GM23338 (cell line): ENCODE measurements around the gene MEGF9.

Experiments used
- CREB1 ChIP-seq: fragments of 250-450 bp; sonication (Bioruptor Pico); IDR thresholded peaks from 2 replicates; pipeline ENCODE4 v1.5.0; 2020; ENCODE audit warnings: low read depth, mild to moderate bottlenecking, moderate library complexity
- ETS1 ChIP-seq: IDR thresholded peaks from 2 replicates; pipeline ENCODE4 v1.6.1; 2016; ENCODE audit warnings: antibody characterized with exemption
- EZH2 ChIP-seq: fragments of 200-600 bp; sonication (generic); IDR thresholded peaks from one replicate; pipeline ENCODE4 v1.8.0; 2017; ENCODE audit warnings: antibody characterized with exemption, mild to moderate bottlenecking, low read depth; ENCODE audit not compliant: unreplicated experiment
- EZH2phosphoT487 ChIP-seq: fragments of 200-600 bp; sonication (generic); IDR thresholded peaks from one replicate; pipeline ENCODE4 v1.8.1; 2018; ENCODE audit warnings: antibody characterized with exemption; ENCODE audit not compliant: unreplicated experiment
- JUNB ChIP-seq: IDR thresholded peaks from one replicate; pipeline ENCODE4 v1.6.1; 2016; ENCODE audit warnings: antibody characterized with exemption; ENCODE audit not compliant: unreplicated experiment
- NANOG ChIP-seq: IDR thresholded peaks from 2 replicates; pipeline ENCODE4 v1.6.1; 2016; ENCODE audit warnings: antibody characterized with exemption, borderline replicate concordance
- POLR2AphosphoS5 ChIP-seq: IDR thresholded peaks from 2 replicates; pipeline ENCODE4 v1.6.1; 2016; ENCODE audit warnings: antibody characterized with exemption, low read depth
- STAT1 ChIP-seq: IDR thresholded peaks from one replicate; pipeline ENCODE4 v1.6.1; 2016; ENCODE audit warnings: antibody characterized with exemption; ENCODE audit not compliant: unreplicated experiment
- ZNF114 ChIP-seq: fragments of 250-450 bp; sonication (Bioruptor Pico); IDR thresholded peaks from 2 replicates; pipeline ENCODE4 v1.5.0; 2020; ENCODE audit warnings: mild to moderate bottlenecking, moderate library complexity
- ZNF331 ChIP-seq: fragments of 250-450 bp; sonication (Bioruptor Pico); IDR thresholded peaks from 2 replicates; pipeline ENCODE4 v1.5.0; 2020; ENCODE audit warnings: low read depth, mild to moderate bottlenecking, moderate library complexity
- TF ChIP-seq, protein P1 (sequence below), 2 experiments: fragments of 200-600 bp in 1 of 2; sonication (generic) in 1 of 2; conservative IDR thresholded peaks; 2 replicates each; pipeline versions ENCODE4 v1.5.1 to v1.6.1; 2016 to 2017; ENCODE audit warnings: antibody characterized with exemption in 2 of 2, low read depth in 2 of 2, mild to moderate bottlenecking in 2 of 2, moderate library complexity in 1 of 2
- TF ChIP-seq, protein P2 (sequence below): IDR thresholded peaks from one replicate; pipeline ENCODE4 v1.6.1; 2018; ENCODE audit warnings: antibody characterized with exemption; ENCODE audit not compliant: unreplicated experiment

GRCh38 chr9:120736881-120737280 is 22.6 kb upstream of the MEGF9 start:
- TF ChIP-seq, protein P1, sequence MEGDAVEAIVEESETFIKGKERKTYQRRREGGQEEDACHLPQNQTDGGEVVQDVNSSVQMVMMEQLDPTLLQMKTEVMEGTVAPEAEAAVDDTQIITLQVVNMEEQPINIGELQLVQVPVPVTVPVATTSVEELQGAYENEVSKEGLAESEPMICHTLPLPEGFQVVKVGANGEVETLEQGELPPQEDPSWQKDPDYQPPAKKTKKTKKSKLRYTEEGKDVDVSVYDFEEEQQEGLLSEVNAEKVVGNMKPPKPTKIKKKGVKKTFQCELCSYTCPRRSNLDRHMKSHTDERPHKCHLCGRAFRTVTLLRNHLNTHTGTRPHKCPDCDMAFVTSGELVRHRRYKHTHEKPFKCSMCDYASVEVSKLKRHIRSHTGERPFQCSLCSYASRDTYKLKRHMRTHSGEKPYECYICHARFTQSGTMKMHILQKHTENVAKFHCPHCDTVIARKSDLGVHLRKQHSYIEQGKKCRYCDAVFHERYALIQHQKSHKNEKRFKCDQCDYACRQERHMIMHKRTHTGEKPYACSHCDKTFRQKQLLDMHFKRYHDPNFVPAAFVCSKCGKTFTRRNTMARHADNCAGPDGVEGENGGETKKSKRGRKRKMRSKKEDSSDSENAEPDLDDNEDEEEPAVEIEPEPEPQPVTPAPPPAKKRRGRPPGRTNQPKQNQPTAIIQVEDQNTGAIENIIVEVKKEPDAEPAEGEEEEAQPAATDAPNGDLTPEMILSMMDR (conservative IDR thresholded peaks at IDR 0.05; ENCODE audit: low read depth in 2 of 2): no peak
- no peak for TF ChIP-seq ZNF114 (CRISPR knock-in tag)
- no peak for TF ChIP-seq EZH2phosphoT487
- no peak for TF ChIP-seq JUNB
- no peak for TF ChIP-seq POLR2AphosphoS5
- no peak for TF ChIP-seq EZH2
- TF ChIP-seq ETS1: no peak
- TF ChIP-seq, protein P2, sequence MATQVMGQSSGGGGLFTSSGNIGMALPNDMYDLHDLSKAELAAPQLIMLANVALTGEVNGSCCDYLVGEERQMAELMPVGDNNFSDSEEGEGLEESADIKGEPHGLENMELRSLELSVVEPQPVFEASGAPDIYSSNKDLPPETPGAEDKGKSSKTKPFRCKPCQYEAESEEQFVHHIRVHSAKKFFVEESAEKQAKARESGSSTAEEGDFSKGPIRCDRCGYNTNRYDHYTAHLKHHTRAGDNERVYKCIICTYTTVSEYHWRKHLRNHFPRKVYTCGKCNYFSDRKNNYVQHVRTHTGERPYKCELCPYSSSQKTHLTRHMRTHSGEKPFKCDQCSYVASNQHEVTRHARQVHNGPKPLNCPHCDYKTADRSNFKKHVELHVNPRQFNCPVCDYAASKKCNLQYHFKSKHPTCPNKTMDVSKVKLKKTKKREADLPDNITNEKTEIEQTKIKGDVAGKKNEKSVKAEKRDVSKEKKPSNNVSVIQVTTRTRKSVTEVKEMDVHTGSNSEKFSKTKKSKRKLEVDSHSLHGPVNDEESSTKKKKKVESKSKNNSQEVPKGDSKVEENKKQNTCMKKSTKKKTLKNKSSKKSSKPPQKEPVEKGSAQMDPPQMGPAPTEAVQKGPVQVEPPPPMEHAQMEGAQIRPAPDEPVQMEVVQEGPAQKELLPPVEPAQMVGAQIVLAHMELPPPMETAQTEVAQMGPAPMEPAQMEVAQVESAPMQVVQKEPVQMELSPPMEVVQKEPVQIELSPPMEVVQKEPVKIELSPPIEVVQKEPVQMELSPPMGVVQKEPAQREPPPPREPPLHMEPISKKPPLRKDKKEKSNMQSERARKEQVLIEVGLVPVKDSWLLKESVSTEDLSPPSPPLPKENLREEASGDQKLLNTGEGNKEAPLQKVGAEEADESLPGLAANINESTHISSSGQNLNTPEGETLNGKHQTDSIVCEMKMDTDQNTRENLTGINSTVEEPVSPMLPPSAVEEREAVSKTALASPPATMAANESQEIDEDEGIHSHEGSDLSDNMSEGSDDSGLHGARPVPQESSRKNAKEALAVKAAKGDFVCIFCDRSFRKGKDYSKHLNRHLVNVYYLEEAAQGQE: no peak
- TF ChIP-seq CREB1 (CRISPR knock-in tag): no peak
- TF ChIP-seq STAT1: no peak
- TF ChIP-seq NANOG: no peak
- TF ChIP-seq ZNF331: no peak
